ENCODE measurements around the gene MEF2B. TPM values are rescaled to one million over a fixed set of nuclear protein-coding genes. Genes with fewer than 3 reads are reported as not detected.

MEF2B gene
- 0.07 and 0.10 TPM in 2 replicates for total RNA-seq

DNA sequence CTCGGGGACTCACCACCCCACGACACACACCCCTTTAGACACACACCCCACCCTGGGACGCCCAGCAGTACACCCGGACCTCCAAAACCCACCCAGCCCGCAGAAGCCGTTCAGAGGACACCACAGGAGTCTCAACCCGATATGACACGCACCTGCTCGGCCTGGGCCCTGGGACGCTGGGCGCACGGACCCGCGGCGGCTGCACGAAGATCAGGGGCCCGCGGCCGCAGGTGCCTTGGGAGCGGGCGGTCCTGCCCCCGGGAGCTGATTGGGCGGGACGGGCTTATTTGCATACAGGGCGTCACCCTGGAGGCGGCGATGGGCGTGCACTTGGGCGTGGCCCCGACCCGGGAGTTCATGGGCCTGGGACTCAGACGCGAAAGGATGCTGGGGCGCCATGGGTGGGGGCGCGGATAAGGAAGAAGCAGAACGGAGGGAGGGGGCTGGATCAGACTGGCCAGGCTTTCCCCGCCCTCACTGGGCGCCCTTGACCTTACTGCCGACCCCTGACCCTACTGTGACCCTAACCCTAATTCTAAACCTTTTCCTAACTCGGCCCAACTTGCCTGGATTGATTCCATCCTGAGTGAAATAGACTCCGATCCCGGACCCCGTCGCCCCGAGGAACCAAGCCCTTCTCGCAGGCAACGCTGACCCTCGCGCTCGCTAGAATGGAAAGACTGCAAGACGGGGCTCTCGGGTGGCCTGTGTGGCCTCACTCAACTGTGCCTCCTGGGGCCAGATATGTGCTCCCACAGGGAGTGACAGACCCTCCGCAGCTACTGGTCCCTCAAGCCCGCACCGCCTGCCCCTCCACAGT is at the start of gene MEF2B:
TSS of gene MEF2B (minus strand) at position 211 of the 820 bp plus-strand sequence. CDS start 19,528 bp downstream, outside the sequence.

DNA sequence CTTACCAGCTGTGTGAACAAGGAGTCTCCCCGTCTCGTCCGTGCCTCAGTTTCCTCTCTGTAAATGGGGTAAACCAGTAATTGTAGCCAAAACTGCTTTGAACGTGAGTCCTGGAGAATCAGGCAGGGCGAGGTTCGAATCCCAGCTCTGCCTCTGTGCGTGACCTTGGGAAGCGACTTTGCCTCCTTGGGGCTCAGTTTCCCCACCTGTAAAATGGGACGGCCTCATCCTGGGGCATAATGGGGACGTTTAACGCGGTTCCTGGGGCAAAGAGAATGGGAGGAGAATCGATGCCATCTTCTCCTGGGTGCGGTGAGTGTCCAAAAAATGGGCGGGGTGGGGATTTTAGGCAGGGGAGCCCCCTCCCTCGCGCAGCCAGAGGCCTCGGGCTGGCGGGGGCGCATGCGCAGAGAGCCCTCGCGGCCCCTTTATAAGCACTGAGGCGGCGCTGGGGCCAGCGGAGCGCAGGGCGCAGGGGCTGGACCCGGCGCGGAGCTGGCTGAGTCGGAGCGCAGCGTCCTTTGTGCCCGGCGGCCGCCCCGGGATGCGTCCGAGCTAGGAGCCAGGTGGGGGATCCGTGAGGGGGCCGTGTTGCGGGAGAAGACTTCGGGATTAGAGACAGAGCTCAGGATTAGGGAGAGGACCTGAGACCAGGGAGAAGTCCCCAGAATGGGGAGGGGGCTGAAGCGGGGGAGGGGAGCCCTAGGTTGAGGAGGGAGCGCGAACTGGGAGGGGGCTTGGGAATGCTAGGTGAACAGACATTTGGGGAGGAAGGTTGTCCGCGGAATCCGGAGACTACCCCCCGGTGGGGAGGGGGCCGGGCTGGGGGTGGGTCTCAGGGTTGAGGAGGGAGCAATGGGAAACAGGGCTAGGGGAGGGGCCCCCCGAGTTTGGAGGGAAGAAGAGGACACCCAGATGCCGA is 41.7 kb upstream of the MEF2B start, which contains the start of gene NCAN:
TSS of gene NCAN (plus strand) at position 460 of the 922 bp plus-strand sequence. CDS start 4,996 bp downstream, outside the sequence.

DNA sequence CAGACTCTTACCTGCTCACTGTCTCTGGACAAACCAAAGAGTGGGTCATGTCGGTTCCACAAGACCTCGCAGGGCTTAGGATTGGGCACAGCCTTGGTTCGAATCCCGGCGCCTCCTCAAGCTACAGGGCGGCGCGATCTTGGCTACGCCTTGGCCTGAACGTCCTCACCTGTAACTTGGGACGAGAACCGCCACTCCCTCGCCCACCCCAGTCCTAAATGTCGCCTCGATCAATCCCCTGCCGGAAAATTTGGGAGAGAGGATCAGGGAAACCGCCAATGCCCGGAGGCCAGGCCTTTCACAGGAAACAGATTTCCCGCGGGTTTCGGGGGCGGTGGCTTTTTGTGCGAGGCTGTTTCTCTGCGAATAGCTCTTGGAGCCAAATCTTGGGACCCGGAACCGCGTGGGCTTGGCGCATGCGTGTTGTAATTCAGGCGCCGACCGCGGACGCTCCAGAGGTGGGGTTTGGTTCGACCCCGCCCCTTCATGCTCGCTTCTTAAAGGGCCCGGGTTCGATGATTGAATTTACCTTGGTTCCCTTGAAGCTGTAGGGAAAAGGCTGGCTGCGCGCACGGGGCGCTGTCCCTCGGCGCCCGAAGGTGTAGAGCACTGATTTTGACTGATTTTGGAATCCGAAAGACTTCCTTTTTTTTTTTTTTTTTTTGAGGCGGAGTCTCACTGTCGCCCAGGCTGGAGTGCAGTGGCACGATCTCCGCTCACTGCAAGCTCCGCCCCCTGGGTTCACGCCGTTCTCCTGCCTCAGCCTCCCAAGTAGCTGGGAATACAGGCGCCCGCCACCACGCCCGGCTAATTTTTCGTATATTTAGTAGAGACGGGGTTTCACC is 33.2 kb upstream of the MEF2B start, which contains the start of gene NR2C2AP:
TSS of gene NR2C2AP (minus strand) at position 403 of the 845 bp plus-strand sequence. CDS start at position 49, 354 bp downstream.

DNA sequence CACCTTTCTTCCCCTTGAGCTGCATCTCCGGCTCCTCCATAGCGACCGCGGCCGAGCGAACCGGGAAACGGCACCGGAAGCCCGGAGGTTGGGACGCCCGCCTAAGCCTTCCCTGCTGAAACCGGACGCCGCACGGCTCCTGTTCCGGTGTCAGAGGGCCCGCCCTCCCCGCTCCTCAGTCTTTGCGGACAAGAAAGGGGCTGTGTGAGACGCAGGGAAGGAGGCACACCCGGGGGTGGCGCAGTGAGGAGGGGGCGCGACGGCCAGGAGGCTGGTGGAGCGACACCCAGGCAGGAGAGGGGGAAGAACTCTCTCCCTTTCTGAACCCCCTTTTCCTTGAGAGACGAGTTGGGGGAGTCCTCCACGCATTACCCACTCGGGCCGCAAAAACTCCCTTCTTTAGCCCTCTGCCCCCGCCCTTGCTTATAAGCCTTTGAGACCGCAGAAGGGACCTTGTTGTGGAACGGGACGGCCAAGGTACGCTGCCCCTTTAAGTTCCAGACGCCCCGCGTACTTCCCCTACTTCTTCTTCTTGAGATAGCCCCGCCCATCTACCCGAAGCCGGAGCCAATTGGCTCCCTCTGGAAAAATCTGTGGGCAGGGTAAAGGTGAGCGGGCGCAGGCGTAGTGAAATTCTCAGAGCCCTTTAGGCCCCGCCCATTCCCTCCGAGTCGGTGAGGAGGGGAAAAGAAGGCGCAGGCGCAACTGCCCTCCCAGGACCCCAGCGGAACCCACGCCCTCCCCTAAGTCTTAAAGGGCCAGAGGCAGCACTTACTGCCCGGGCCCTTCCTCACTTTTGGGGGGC is 22.2 kb upstream of the MEF2B start, which contains the start of the genes BORCS8 and RFXANK:
TSS of gene BORCS8 (minus strand) at position 75 of the 805 bp plus-strand sequence. CDS start at position 40, 35 bp downstream.
TSS of gene RFXANK (plus strand) at position 181 of the 805 bp plus-strand sequence. CDS start 1,689 bp downstream, outside the sequence.

DNA sequence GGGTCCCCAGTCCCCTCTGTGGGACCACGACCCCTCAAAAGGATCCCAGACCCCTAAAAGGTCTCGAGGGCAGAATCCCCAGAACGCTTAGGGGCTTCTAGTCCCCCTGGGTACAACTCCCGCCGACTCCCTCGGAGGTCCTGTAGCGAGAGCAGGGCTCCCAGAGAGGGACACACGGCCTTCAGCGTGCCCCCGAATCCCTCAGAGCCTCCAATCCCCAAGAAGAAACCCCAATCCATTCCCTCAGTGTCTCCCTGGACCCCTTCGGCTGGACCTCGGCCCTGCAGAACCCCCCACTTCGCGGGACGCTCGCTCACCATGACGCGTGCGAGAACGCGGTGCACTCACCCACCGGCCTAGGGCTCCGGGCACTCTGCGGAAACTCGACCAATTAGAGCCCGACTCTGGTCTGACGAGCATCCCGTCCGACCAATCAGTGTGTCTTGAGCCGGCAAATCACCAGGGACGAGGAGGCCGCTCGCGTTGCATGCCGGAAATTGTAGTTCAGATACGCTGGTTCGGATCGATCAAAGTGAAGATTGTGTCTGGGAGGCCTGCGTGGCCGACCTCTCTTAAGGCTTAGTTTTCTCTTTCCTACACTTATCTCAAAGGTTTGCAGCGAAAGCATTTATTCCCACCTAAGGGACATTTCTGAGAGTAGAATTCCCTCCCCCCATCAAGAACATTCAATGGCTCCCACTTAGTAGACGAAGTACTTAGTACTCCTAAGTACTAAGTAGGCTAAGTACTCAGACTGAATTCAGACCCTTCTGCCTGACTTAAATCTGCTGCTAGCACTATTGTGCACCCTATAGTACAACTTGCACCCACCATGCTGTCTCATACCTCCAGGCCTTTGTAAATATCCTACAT is 31.7 kb downstream of the MEF2B start, which contains the start of gene TMEM161A:
TSS of gene TMEM161A (minus strand) at position 370 of the 873 bp plus-strand sequence. CDS start at position 320, 50 bp downstream.

Other genes starting within 250 kb of the MEF2B start
- gene HOMER3, start 229.0 kb downstream of the MEF2B start, total RNA-seq = 101 and 107 TPM in 2 replicates
- gene SUGP2, start 136.7 kb downstream of the MEF2B start, total RNA-seq = 18.3 and 18.8 TPM in 2 replicates
- gene ARMC6, start 136.7 kb downstream of the MEF2B start, total RNA-seq = 64.5 and 69.2 TPM in 2 replicates
- gene SLC25A42, start 106.3 kb downstream of the MEF2B start, total RNA-seq = 2.5 and 2.9 TPM in 2 replicates
- gene TMEM161A, start 31.8 kb downstream of the MEF2B start, total RNA-seq = 17.1 and 19.0 TPM in 2 replicates
- gene BORCS8, start 21.9 kb upstream of the MEF2B start, total RNA-seq = 21.4 and 24.0 TPM in 2 replicates
- 63.0 and 86.1 TPM in 2 replicates for gene RFXANK, start 22.0 kb upstream of the MEF2B start, total RNA-seq
- gene NR2C2AP, start 33.2 kb upstream of the MEF2B start, total RNA-seq = 21.2 and 23.7 TPM in 2 replicates
- 0.07 TPM in 1 of 2 replicates, not detected in the other for gene NCAN, start 41.7 kb upstream of the MEF2B start, total RNA-seq
- not detected in 2 replicates for gene TM6SF2, start 103.0 kb upstream of the MEF2B start, total RNA-seq
- 19.6 and 31.8 TPM in 2 replicates for gene SUGP1, start 150.2 kb upstream of the MEF2B start, total RNA-seq
- gene MAU2, start 150.6 kb upstream of the MEF2B start, total RNA-seq = 22.1 and 22.7 TPM in 2 replicates
- gene GATAD2A, start 235.4 kb upstream of the MEF2B start, total RNA-seq = 95.4 and 97.3 TPM in 2 replicates

Measured in mammary microvascular endothelial cell (primary cell).